HCT116 (cell line): ENCODE results near the gene CACNA1C. TPM values are rescaled to one million over a fixed set of nuclear protein-coding genes. Genes with fewer than 3 reads are reported as not detected.

Source experiments
- ATAC-seq: fragments of 200-7000 bp; cut with Tn5 transposase; 2 replicates; pipeline ENCODE4 v1.9.1; 2020; ENCODE audit warnings: mild to moderate bottlenecking, moderate library complexity
- BruUV-seq: library from RNA; stranded (reverse); fragments of 400-500 nt; replicated peaks from 2 replicates; lab custom pipeline; 2021; lab: Mats Ljungman, UMichigan
- CTCF ChIA-PET: fragments of 300-600 bp; sonication (Branson Sonifier 250); formaldehyde crosslinking; loops from one replicate; lab custom pipeline; 2021; ENCODE audit warnings: antibody characterized with exemption; lab: Charles Lee
- POLR2A ChIA-PET: fragments of 300-600, 350-600 bp; sonication (Branson Sonifier 250); formaldehyde crosslinking; loops from one replicate; lab custom pipeline; 2021; ENCODE audit warnings: antibody characterized with exemption; lab: Charles Lee
- RAD21 ChIA-PET, 2 experiments: fragments of 300-600 bp; sonication (Branson Sonifier 250); formaldehyde crosslinking; loops; one replicate each; lab custom pipeline; 2023; ENCODE audit warnings: low total read pairs in 2 of 2; ENCODE audit not compliant: uncharacterized antibody in 2 of 2, unreplicated experiment in 2 of 2, low non-redundant PET in 1 of 2; lab: Charles Lee
- DNase-seq: peaks from one replicate; pipeline ENCODE4 v3.0.0-alpha.2; 2010; ENCODE audit warnings: low read depth, low spot score
- H2AFZ ChIP-seq: fragments of 200-600 bp; shearing (Covaris generic), sonication (generic); 2 replicates; pipeline ENCODE4 v1.6.1; 2017; ENCODE audit warnings: low read depth, mixed run types, mixed read lengths, antibody characterized with exemption, low read length; ENCODE audit not compliant: poor library complexity, severe bottlenecking
- H3K27ac ChIP-seq: 2 replicates; pipeline ENCODE4 v1.5.1; 2012; ENCODE audit warnings: low read depth, low read length
- H3K27me3 ChIP-seq: fragments of 200-600 bp; sonication (generic); 2 replicates; pipeline ENCODE4 v1.6.1; 2016; ENCODE audit warnings: mixed run types, low read length, mixed read lengths; ENCODE audit not compliant: insufficient read depth
- H3K36me3 ChIP-seq, 2 experiments: fragments of 200-500 bp in 1 of 2; fragments of 200-600 bp in 1 of 2; sonication (Bioruptor generic) in 1 of 2; sonication (generic) in 1 of 2; 2 replicates each; pipeline versions ENCODE4 v1.5.1 to v1.6.1; 2014 to 2016; ENCODE audit warnings: low read length in 2 of 2, inconsistent platforms in 1 of 2, mixed read lengths in 1 of 2, mixed run types in 1 of 2; ENCODE audit not compliant: insufficient read depth in 2 of 2, control insufficient read depth in 1 of 2
- H3K4me1 ChIP-seq, 2 experiments: fragments of 200-600 bp in 1 of 2; sonication (generic) in 1 of 2; 2 replicates each; pipeline versions ENCODE4 v1.5.1 to v1.6.1; 2012 to 2017; ENCODE audit warnings: low read length in 2 of 2, inconsistent platforms in 1 of 2, mild to moderate bottlenecking in 1 of 2, mixed read lengths in 1 of 2, mixed run types in 1 of 2, moderate library complexity in 1 of 2; ENCODE audit not compliant: insufficient read depth in 2 of 2, control insufficient read depth in 1 of 2
- H3K4me2 ChIP-seq: fragments of 200-600 bp; sonication (generic); 2 replicates; pipeline ENCODE4 v1.6.1; 2017; ENCODE audit warnings: mixed run types, low read length, mixed read lengths
- H3K4me3 ChIP-seq, 2 experiments: fragments of 200-600 bp in 1 of 2; sonication (generic) in 1 of 2; replicated peaks in 1 of 2; 2 replicates each; pipeline ENCODE4 v1.5.1; 2011 to 2016; ENCODE audit warnings: low read length in 2 of 2, control low read depth in 1 of 2, low read depth in 1 of 2, mild to moderate bottlenecking in 1 of 2, mixed read lengths in 1 of 2, mixed run types in 1 of 2
- H3K79me2 ChIP-seq: fragments of 200-600 bp; sonication (generic); 2 replicates; pipeline ENCODE4 v1.6.1; 2017; ENCODE audit warnings: mild to moderate bottlenecking, mixed run types, low read length, moderate library complexity, mixed read lengths; ENCODE audit not compliant: insufficient read depth
- H3K9ac ChIP-seq: fragments of 200-600 bp; sonication (generic); 2 replicates; pipeline ENCODE4 v1.6.1; 2016; ENCODE audit warnings: low read length, mixed read lengths
- H3K9me2 ChIP-seq: fragments of 200-600 bp; sonication (generic), shearing (Covaris generic); 2 replicates; pipeline ENCODE4 v1.6.1; 2017; ENCODE audit warnings: mixed run types, mild to moderate bottlenecking, moderate library complexity; ENCODE audit not compliant: insufficient read depth
- H3K9me3 ChIP-seq, 2 experiments: fragments of 200-500 bp in 1 of 2; fragments of 200-600 bp in 1 of 2; sonication (Bioruptor generic) in 1 of 2; sonication (generic) in 1 of 2; 2 replicates each; pipeline ENCODE4 v1.6.1; 2014 to 2017; ENCODE audit warnings: low read length in 2 of 2, mixed read lengths in 2 of 2, inconsistent platforms in 1 of 2, low read depth in 1 of 2, mild to moderate bottlenecking in 1 of 2, mixed run types in 1 of 2, moderate library complexity in 1 of 2; ENCODE audit not compliant: control insufficient read depth in 1 of 2, insufficient read depth in 1 of 2
- H4K20me1 ChIP-seq: fragments of 200-600 bp; sonication (generic), shearing (Covaris generic); 2 replicates; pipeline ENCODE4 v1.6.1; 2017; ENCODE audit warnings: mixed run types, mild to moderate bottlenecking, moderate library complexity; ENCODE audit not compliant: insufficient read depth
- POLR2A ChIP-seq: IDR thresholded peaks from 2 replicates; pipeline ENCODE4 v1.7.0; 2011; ENCODE audit warnings: borderline replicate concordance; ENCODE audit not compliant: insufficient read depth, insufficient read length; ENCODE audit errors: extremely low read depth
- RAD21 ChIP-seq: IDR thresholded peaks from 2 replicates; pipeline ENCODE4 v1.6.1; 2012; ENCODE audit warnings: low read depth, mild to moderate bottlenecking
- intact Hi-C: fragments of 100-400 bp; cut with micrococcal nuclease; formaldehyde crosslinking; loops from 2 replicates; pipeline ENCODE4 v1.10.0; 2022
- total RNA-seq: library from RNA; stranded (reverse); gene quantifications from one replicate; pipeline ENCODE4 v1.2.1, GENCODE V29; 2021; ENCODE audit not compliant: unreplicated experiment
- TF ChIP-seq, protein P1 (sequence below): IDR thresholded peaks from 2 replicates; pipeline ENCODE4 v1.6.1; 2012
- TF ChIP-seq, protein P2 (sequence below), 3 experiments: fragments of 200-600 bp in 1 of 3; sonication (generic) in 1 of 3; IDR thresholded peaks in 2 of 3; conservative IDR thresholded peaks in 1 of 3; 2 replicates each; pipeline ENCODE4 v1.5.1; 2012 to 2017; ENCODE audit warnings: low read depth in 2 of 3, low read length in 2 of 3, antibody characterized with exemption in 1 of 3, borderline replicate concordance in 1 of 3, control low read depth in 1 of 3, mild to moderate bottlenecking in 1 of 3, mixed read lengths in 1 of 3, mixed run types in 1 of 3, moderate library complexity in 1 of 3; ENCODE audit not compliant: insufficient read depth in 1 of 3

CACNA1C gene
- total RNA-seq, 1 experiment from 2014 or later = 0.05 TPM

DNA sequence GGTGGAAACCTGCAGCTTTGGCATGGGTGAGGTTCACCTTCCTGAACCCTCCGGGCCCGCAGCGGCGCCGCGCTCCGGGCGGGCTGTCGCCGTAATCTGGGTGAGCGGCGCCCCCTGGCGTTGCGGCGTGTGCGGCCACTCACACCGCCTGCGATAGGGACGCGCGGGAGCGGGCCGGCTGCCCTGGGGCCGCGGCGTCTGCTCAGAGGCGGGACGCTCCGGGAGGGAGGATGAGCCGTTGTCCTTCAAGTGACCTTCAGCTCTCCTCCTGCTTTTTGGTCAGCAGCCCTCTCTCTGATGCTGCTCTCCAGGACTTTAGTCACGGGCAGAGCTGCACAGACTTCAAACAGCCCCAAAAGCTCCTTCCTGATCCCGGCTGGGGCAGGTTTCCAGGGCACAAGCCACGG, 530.3 kb downstream of the CACNA1C start:
- Histone ChIP-seq H3K9ac (no peak overlapping the region), H3K4me2 (peak overlapping the region; percentile 59), H3K9me3 (no peaks in the 10 kb centered on the region), H3K36me3 (no peaks in the 10 kb centered on the region), H3K4me1 (peaks cover 3 to 8% of the 10 kb centered on the region in 2 experiments; a peak in 3 of 4 replicates), H3K27me3 (peaks cover 28% of the 10 kb centered on the region), H4K20me1 (no peaks in the 10 kb centered on the region), H3K27ac (no peak overlapping the region), H3K79me2 (no peaks in the 10 kb centered on the region), H2AFZ (peak overlapping the region; percentile 78), H3K4me3 (no peak overlapping the region; a peak in 1 of 4 replicates)
- ChIA-PET RAD21 (interaction anchor here in 1 of 2 experiments (0.6 kb wide), 1 partner anchor 223 kb away, joined by 3 read pairs; no protein-coding TSS in a partner anchor), CTCF (interaction anchor here (0.8 to 1.8 kb wide), 9 partner anchors 9 to 643 kb away, joined by 3 to 5 read pairs (median 4); no protein-coding TSS in a partner anchor), POLR2A (no interaction called here)
- ATAC-seq (peak; percentile 99), DNase-seq (peak; percentile 10)
- intact Hi-C loops = loop anchor here (1.0 to 10.0 kb wide), 6 partner anchors 198 to 948 kb away; no protein-coding TSS in a partner anchor
- BruUV-seq = no TSS peak
- peak; percentile 92 for TF ChIP-seq RAD21
- TF ChIP-seq, protein P1, sequence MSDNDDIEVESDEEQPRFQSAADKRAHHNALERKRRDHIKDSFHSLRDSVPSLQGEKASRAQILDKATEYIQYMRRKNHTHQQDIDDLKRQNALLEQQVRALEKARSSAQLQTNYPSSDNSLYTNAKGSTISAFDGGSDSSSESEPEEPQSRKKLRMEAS = no peak
- TF ChIP-seq, protein P2, sequence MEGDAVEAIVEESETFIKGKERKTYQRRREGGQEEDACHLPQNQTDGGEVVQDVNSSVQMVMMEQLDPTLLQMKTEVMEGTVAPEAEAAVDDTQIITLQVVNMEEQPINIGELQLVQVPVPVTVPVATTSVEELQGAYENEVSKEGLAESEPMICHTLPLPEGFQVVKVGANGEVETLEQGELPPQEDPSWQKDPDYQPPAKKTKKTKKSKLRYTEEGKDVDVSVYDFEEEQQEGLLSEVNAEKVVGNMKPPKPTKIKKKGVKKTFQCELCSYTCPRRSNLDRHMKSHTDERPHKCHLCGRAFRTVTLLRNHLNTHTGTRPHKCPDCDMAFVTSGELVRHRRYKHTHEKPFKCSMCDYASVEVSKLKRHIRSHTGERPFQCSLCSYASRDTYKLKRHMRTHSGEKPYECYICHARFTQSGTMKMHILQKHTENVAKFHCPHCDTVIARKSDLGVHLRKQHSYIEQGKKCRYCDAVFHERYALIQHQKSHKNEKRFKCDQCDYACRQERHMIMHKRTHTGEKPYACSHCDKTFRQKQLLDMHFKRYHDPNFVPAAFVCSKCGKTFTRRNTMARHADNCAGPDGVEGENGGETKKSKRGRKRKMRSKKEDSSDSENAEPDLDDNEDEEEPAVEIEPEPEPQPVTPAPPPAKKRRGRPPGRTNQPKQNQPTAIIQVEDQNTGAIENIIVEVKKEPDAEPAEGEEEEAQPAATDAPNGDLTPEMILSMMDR (IDR thresholded peaks at IDR 0.05 in 2 of 3, conservative IDR thresholded peaks at IDR 0.05 in 1 of 3; ENCODE audit: borderline replicate concordance in 1 of 3, insufficient read depth in 1 of 3, low read depth in 2 of 3, low read length in 2 of 3) = peak; percentile 66 to 83 (median 81)
- TF ChIP-seq POLR2A = no peak
- TF ChIP-seq, all 23 proteins: peak for 2
- no peaks in the 10 kb centered on the region for H3K9me2 ChIP-seq
